ENCODE data around the gene SNRNP35.

GRCh38 chr12:123453165-123453564, 4.8 kb upstream of the SNRNP35 start:
- TF ChIP-seq POLR2A (IDR thresholded peaks at IDR 0.05) (no peak), EP300 (IDR thresholded peaks at IDR 0.05; ENCODE audit: low read depth) (no peak), CTCF (IDR thresholded peaks at IDR 0.05) (no peak), POLR2AphosphoS5 (IDR thresholded peaks at IDR 0.05) (no peak)

Measured in transverse colon (tissue), 4 donors.